Neural cell (in vitro differentiated cells): ENCODE results near the gene EXOC4. TPM values are rescaled to one million over a fixed set of nuclear protein-coding genes. Genes with fewer than 3 reads are reported as not detected.

Experiments used
- H2AFZ ChIP-seq: fragments of 200-600, 300-800 bp; sonication (generic), shearing (Covaris generic); 2 replicates; pipeline ENCODE4 v1.6.0; 2014; ENCODE audit warnings: low read depth, mild to moderate bottlenecking, antibody characterized with exemption, low read length, moderate library complexity
- H3F3A ChIP-seq: fragments of 200-600 bp; shearing (Covaris generic); 2 replicates; pipeline ENCODE4 v1.6.1; 2016; ENCODE audit warnings: mild to moderate bottlenecking, moderate library complexity, mixed read lengths, antibody characterized with exemption, low read length; ENCODE audit not compliant: insufficient read depth, poor library complexity, severe bottlenecking
- H3K27ac ChIP-seq: fragments of 200-600, 300-800 bp; sonication (generic), shearing (Covaris generic); 2 replicates; pipeline ENCODE4 v1.5.1; 2014; ENCODE audit warnings: mild to moderate bottlenecking, low read length, moderate library complexity
- H3K27me3 ChIP-seq: fragments of 300-800, 200-600 bp; sonication (generic), shearing (Covaris generic); 2 replicates; pipeline ENCODE4 v1.6.0; 2014; ENCODE audit warnings: mild to moderate bottlenecking, low read depth, low read length, moderate library complexity; ENCODE audit not compliant: insufficient read depth
- H3K36me3 ChIP-seq: fragments of 300-800, 200-600 bp; sonication (generic), shearing (Covaris generic); 2 replicates; pipeline ENCODE4 v1.5.1; 2014; ENCODE audit warnings: mild to moderate bottlenecking, antibody characterized with exemption, low read length, moderate library complexity; ENCODE audit not compliant: insufficient read depth
- H3K4me2 ChIP-seq: fragments of 300-800, 200-600 bp; sonication (generic), shearing (Covaris generic); 2 replicates; pipeline ENCODE4 v1.6.0; 2014; ENCODE audit warnings: mild to moderate bottlenecking, low read length
- H3K4me3 ChIP-seq: fragments of 300-800, 200-600 bp; sonication (generic), shearing (Covaris generic); 2 replicates; pipeline ENCODE4 v1.5.1; 2014; ENCODE audit warnings: mild to moderate bottlenecking, low read length, moderate library complexity
- H3K79me2 ChIP-seq: fragments of 200-600 bp; shearing (Covaris generic); replicated peaks from 2 replicates; pipeline ENCODE4 v1.6.0; 2014; ENCODE audit warnings: mild to moderate bottlenecking, low read length, moderate library complexity; ENCODE audit not compliant: insufficient read depth
- H3K9ac ChIP-seq: fragments of 300-800, 200-600 bp; sonication (generic), shearing (Covaris generic); 2 replicates; pipeline ENCODE4 v1.6.1; 2016; ENCODE audit warnings: mild to moderate bottlenecking, low read length, mixed read lengths
- H3K9me2 ChIP-seq: fragments of 200-600 bp; shearing (Covaris generic); 2 replicates; pipeline ENCODE4 v1.6.1; 2016; ENCODE audit warnings: mild to moderate bottlenecking, low read length, mixed read lengths; ENCODE audit not compliant: insufficient read depth
- H3K9me3 ChIP-seq: fragments of 200-600, 300-800 bp; sonication (generic), shearing (Covaris generic); 2 replicates; pipeline ENCODE4 v1.6.1; 2016; ENCODE audit warnings: mild to moderate bottlenecking, mixed run types, low read length, moderate library complexity, mixed read lengths
- H4K20me1 ChIP-seq: fragments of 200-600 bp; shearing (Covaris generic); 2 replicates; pipeline ENCODE4 v1.6.1; 2016; ENCODE audit warnings: mild to moderate bottlenecking, mixed run types; ENCODE audit not compliant: insufficient read depth
- EP300 ChIP-seq: fragments of 450-650 bp; conservative IDR thresholded peaks from 2 replicates; pipeline ENCODE4 v1.6.1; 2014; ENCODE audit warnings: antibody characterized with exemption, mild to moderate bottlenecking, moderate library complexity; ENCODE audit not compliant: poor library complexity, severe bottlenecking
- EZH2 ChIP-seq: fragments of 200-600, 300-800 bp; shearing (Covaris generic), sonication (generic); IDR thresholded peaks from 2 replicates; pipeline ENCODE4 v1.6.1; 2014; ENCODE audit warnings: antibody characterized with exemption, low read length, borderline replicate concordance, mild to moderate bottlenecking; ENCODE audit not compliant: insufficient read depth, poor library complexity, severe bottlenecking
- MXI1 ChIP-seq: fragments of 450-650 bp; conservative IDR thresholded peaks from 2 replicates; pipeline ENCODE4 v1.6.1; 2014; ENCODE audit warnings: antibody characterized with exemption, mild to moderate bottlenecking; ENCODE audit not compliant: poor library complexity, severe bottlenecking
- POLR2AphosphoS5 ChIP-seq: IDR thresholded peaks from 2 replicates; pipeline ENCODE4 v1.6.1; 2012
- RAD21 ChIP-seq: fragments of 450-650 bp; conservative IDR thresholded peaks from 2 replicates; pipeline ENCODE4 v1.6.1; 2014; ENCODE audit warnings: antibody characterized with exemption, mild to moderate bottlenecking, moderate library complexity
- SMC3 ChIP-seq: fragments of 450-650 bp; conservative IDR thresholded peaks from 2 replicates; pipeline ENCODE4 v1.6.1; 2014; ENCODE audit warnings: antibody characterized with exemption, mild to moderate bottlenecking, moderate library complexity; ENCODE audit not compliant: poor library complexity
- TAF1 ChIP-seq: IDR thresholded peaks from 2 replicates; pipeline ENCODE4 v1.6.1; 2012; ENCODE audit warnings: low read depth
- polyA plus RNA-seq: library from polyadenylated mRNA; depleted of rRNA; stranded (reverse); fragments of >200 nt; gene quantifications from 2 replicates; pipeline ENCODE4 v1.2.3, GENCODE V29; 2014
- TF ChIP-seq, protein P1 (sequence below): fragments of 450-650 bp; IDR thresholded peaks from 2 replicates; pipeline ENCODE4 v1.5.1; 2014; ENCODE audit warnings: antibody characterized with exemption, mild to moderate bottlenecking, moderate library complexity; ENCODE audit not compliant: poor library complexity, severe bottlenecking
- TF ChIP-seq, protein P2 (sequence below): IDR thresholded peaks from 2 replicates; pipeline ENCODE4 v1.6.1; 2012; ENCODE audit warnings: borderline replicate concordance

Gene EXOC4
- polyA plus RNA-seq, 1 donor from 2014 or later = 36.5 TPM

DNA sequence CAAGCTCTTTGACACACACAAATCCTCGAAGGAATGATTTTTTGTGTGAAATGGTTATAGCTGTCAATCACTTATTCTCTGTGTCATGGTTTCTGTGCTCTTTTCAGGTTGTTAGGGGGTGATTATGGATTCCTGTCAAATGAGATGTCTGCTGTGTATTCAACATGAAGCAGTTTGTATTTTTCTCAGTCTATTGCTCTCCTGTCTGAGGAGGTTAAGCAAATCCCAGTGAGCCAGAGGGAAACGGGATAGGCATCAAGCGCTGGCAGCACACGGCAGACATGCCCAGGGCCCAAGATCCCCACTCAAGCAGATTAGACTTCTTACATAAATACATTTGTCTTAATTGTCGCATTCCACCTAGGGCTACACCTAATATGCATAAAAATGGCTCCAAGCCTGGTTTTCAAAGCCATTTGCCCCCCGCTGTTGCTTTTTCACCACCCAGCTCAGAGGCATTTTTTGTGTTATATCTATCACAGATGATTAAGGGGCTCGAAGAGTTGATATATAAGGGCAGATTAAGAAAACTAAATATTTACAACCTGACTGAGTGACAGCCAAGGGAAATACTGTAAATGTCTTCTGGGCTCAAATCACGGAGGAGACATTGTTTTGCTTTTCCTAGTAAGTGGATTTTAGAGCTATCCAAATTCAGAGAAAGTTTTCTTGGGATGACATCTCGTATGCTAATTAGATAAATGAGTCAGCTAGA is 681.5 kb downstream of the EXOC4 start:
- Histone ChIP-seq H3K4me2 (peak overlapping the region; percentile 40), H3K9me3 (no peaks in the 10 kb centered on the region)

DNA sequence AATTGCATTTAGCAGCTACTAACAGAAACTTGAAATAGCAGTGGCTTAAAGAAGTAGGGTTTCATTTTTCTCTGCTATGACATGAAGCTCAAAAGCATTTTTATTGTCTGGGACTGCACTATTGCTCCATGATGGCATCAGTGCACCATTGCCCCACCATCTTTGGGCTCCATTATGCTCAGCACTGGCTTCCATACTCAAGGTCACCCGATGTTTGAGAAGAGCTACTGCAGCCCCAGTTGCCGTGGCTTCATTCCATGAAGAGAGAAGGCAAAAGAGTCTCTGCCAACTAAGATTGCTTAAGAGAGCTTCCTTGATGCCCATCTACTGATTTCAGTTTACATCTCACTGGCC is 682.1 kb downstream of the EXOC4 start:
- Histone ChIP-seq H3K36me3 (no peaks in the 10 kb centered on the region), H3F3A (peaks cover 4% of the 10 kb centered on the region), H3K27ac (no peak overlapping the region), H4K20me1 (no peaks in the 10 kb centered on the region), H3K27me3 (no peaks in the 10 kb centered on the region), H3K4me2 (peak overlapping the region; percentile 20), H3K9me2 (no peaks in the 10 kb centered on the region), H2AFZ (no peak overlapping the region), H3K9me3 (no peaks in the 10 kb centered on the region), H3K4me3 (peak overlapping the region; percentile 24), H3K9ac (no peak overlapping the region), H3K79me2 (no peaks in the 10 kb centered on the region)
- TF ChIP-seq SMC3 (no peak), RAD21 (no peak), EZH2 (no peak), TAF1 (no peak), POLR2AphosphoS5 (no peak), MXI1 (no peak), EP300 (no peak)
- TF ChIP-seq, protein P1, sequence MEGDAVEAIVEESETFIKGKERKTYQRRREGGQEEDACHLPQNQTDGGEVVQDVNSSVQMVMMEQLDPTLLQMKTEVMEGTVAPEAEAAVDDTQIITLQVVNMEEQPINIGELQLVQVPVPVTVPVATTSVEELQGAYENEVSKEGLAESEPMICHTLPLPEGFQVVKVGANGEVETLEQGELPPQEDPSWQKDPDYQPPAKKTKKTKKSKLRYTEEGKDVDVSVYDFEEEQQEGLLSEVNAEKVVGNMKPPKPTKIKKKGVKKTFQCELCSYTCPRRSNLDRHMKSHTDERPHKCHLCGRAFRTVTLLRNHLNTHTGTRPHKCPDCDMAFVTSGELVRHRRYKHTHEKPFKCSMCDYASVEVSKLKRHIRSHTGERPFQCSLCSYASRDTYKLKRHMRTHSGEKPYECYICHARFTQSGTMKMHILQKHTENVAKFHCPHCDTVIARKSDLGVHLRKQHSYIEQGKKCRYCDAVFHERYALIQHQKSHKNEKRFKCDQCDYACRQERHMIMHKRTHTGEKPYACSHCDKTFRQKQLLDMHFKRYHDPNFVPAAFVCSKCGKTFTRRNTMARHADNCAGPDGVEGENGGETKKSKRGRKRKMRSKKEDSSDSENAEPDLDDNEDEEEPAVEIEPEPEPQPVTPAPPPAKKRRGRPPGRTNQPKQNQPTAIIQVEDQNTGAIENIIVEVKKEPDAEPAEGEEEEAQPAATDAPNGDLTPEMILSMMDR = no peak
- TF ChIP-seq, protein P2, sequence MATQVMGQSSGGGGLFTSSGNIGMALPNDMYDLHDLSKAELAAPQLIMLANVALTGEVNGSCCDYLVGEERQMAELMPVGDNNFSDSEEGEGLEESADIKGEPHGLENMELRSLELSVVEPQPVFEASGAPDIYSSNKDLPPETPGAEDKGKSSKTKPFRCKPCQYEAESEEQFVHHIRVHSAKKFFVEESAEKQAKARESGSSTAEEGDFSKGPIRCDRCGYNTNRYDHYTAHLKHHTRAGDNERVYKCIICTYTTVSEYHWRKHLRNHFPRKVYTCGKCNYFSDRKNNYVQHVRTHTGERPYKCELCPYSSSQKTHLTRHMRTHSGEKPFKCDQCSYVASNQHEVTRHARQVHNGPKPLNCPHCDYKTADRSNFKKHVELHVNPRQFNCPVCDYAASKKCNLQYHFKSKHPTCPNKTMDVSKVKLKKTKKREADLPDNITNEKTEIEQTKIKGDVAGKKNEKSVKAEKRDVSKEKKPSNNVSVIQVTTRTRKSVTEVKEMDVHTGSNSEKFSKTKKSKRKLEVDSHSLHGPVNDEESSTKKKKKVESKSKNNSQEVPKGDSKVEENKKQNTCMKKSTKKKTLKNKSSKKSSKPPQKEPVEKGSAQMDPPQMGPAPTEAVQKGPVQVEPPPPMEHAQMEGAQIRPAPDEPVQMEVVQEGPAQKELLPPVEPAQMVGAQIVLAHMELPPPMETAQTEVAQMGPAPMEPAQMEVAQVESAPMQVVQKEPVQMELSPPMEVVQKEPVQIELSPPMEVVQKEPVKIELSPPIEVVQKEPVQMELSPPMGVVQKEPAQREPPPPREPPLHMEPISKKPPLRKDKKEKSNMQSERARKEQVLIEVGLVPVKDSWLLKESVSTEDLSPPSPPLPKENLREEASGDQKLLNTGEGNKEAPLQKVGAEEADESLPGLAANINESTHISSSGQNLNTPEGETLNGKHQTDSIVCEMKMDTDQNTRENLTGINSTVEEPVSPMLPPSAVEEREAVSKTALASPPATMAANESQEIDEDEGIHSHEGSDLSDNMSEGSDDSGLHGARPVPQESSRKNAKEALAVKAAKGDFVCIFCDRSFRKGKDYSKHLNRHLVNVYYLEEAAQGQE = no peak

More for the DNA sequence above, 681.5 kb downstream of the EXOC4 start:
- H3K27ac ChIP-seq = peak overlapping the region; percentile 27
- H3K27me3 ChIP-seq = no peaks in the 10 kb centered on the region
- peak overlapping the region; percentile 35 for H3K4me3 ChIP-seq
- no peak overlapping the region for H3K9ac ChIP-seq
- peaks cover 4% of the 10 kb centered on the region for H3F3A ChIP-seq
- no peaks in the 10 kb centered on the region for H3K9me2 ChIP-seq
- TF ChIP-seq SMC3 (peak; percentile 48), EZH2 (no peak), POLR2AphosphoS5 (peak; percentile 97), EP300 (peak; percentile 97), MXI1 (no peak), RAD21 (peak; percentile 52)
- TF ChIP-seq, protein P2 = peak; percentile 86
- TF ChIP-seq, protein P1 = no peak
- no peaks in the 10 kb centered on the region for H3K36me3 ChIP-seq
- H2AFZ ChIP-seq = no peak overlapping the region
- H4K20me1 ChIP-seq = no peaks in the 10 kb centered on the region
- no peaks in the 10 kb centered on the region for H3K79me2 ChIP-seq
